ENCODE data around the gene NEIL3.
"Not testable (repeated sequence)": the region's sequence is repeated elsewhere in the genome, so short reads cannot be mapped to it uniquely, and the experiment has no call there.

Gene NEIL3

DNA sequence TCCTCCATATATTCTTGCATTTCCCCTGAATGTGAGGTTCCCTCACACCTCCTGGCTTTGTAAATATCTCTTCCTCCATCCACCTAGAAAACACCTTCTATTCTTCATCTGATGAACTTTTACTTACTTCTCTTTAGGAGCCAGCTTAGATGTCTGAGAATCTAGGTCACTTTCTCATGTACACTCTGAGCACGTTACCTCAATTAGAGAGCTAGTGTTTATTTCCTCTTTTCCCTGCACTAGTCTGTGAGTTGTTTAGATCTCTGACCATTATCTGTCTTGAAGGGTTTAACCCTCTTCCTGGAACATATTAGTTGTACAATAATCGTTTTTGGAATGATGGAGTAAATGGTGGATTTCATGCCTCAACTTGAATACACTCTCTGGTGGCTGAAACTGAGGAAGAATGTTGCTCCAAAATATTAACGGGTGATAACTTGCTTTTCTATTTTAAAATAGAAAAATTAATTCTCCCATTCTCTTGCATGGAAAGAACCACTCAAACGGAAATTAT, 8.5 kb upstream of the NEIL3 start:
- DNase-seq (ENCODE audit: low read depth) = no peak

DNA sequence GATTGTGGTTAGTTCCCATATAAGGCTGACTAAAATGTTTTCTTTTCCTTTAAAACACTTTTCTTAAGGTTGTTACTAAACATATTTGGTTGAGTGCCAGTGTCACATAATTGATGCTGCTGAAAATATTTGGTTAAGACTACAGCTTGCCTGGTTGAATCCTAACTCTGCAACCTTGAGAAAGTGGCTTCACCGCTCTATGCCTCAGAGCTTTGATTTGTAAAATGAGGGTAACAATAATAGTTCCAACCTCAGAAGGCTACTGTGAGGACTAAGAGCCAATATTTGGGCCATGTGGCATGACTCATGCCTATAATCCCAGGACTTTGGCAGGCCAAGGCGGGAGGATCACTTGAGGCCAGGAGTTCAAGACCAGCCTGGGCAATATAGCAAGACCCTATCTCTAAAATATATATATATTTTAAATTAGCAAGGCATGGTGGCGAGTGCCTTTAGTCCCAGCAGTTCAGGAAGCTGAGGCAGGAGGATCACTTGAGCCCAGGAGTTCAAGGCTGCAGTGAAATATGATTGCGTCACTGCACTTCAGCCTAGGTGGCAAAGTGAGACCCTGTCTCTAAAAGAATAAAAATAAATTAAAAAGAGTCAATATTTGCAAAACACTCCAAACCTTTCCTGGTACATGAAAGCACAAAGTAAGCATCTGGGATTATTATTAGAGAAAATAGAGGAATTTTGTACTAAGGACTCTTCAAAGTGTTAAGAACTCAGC, 7.1 kb upstream of the NEIL3 start:
- DNase-seq (ENCODE audit: low read depth) = no peak

DNA sequence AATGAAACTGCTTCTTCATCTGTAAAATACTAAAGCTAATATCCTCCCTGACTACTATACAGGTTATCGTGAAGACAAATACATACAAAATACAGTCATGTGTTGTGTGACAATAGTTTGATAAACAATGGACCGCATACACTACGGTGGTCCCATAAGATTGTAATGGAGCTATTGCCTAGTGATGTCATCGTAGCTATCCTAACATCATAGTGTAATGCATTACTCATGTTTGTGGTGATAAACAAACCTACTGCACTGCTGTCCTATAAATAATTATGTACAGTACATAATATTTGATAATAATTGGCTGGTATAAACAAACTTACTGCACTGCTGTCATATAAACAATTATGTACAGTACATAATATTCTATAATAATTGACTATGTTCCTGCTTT, 5.6 kb upstream of the NEIL3 start:
- no peak for DNase-seq (ENCODE audit: low read depth)

GRCh38 chr4:177304864-177305263, 4.8 kb upstream of the NEIL3 start:
- DNase-seq (ENCODE audit: low read depth) = not testable (repeated sequence)

DNA sequence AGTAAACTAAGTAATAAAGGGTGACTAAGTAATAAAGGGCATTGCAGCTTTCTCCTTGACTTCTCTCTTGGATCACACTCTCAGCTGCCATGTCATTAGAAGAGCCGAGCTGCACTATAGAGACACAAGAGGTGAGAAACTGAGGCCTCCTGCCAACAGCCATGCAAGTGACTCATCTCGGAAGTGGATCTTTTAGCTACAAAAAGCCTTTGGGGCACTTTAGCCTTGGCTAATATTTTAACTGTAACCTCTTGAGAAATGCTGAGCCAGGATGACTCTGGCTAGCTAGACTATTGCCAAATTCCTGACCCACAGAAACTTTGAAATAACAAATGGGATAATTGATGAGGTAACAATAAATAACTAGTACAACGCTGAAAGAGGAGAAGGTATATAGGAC, 1.5 kb upstream of the NEIL3 start:
- no peak for DNase-seq (ENCODE audit: low read depth)

DNA sequence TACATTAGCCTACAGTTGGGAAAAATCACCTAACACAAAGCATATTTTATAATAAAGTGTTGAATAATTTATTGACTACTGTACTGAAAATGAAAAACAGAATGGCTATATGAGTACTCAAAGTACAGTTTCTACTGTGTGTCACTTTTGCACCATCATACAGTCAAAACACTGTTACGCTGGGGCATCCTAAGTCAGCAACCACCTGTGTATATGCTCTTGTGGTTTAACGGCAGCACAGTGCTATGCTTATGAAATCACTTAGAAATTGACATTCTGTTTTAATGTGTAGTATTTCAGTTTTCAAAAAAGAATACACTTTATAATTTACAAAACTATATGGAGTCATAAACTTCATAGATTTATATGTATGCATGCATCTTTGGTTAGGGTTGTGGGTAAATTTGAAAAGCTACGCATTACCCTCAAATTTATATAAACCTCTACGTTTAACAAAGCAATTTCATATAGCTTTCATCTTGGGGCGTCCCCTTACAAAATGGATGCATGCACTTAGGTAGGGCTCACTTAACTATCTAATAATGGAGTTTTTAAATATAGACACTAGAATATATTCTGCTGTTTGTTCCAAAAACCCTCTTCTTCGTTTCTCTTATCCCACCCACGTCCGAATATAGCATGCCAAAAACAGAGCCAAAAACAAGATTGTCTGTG, 690 bp upstream of the NEIL3 start:
- no peak for DNase-seq (ENCODE audit: low read depth)

DNA sequence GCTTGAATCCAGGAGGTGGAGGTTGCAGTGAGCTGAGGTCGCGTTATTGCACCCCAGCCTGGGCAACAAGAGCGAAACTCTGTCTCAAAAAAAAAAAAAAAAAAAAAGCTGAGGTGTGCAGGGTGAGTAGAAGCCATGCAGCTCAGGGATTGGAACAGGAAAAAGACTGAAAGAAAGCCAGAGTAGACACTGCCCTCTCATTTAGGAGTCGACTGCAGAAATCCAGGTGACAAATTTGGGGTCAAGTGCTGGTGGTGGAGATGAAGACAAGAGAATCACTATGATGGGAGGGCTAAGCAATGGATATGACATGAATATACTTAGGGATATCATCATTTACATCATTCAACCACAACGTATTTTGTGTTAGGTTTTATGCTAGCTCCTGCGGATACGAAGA, 1.9 kb downstream of the NEIL3 start:
- no peak for DNase-seq (ENCODE audit: low read depth)

DNA sequence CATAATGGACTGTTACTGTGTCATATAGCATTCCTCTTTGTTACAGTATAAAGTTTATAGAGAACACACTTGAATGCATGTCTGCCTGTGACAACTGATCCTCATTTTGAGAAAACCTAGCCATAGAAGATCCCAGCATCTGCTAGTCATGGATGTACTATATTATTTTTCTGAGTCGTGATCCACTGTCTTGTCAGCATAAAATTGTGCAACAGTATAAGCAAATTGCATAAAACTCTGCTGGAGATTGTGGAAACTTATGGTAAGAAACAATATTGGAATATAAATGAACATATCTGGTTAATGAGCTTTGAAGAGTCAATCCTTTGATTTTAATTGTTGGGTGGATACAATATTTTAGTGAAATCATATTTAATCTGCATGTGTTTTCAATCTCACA, 3.6 kb downstream of the NEIL3 start:
- no peak for DNase-seq (ENCODE audit: low read depth)

GRCh38 chr4:177315767-177316464, 6.2 kb downstream of the NEIL3 start:
- no peak for DNase-seq (ENCODE audit: low read depth)

DNA sequence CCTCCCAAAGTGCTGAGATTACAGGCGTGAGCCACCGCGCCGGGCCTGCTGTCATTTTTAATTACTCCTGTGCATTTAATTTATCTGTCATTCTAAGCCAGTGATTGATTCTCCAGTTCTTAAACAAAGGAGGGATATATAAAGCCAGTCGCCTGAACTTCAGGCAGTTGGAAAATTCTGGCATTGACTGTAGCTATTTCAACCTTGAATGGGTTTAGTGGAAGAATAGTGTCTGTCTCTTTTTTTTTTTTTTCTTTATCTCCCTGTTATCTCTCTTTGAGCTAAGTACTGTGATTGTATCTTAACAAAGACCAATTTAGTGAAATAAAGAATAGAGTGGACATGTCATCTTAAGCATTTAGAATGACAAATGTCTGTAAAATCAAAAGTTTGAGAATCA, 11.0 kb downstream of the NEIL3 start:
- no peak for DNase-seq (ENCODE audit: low read depth)

DNA sequence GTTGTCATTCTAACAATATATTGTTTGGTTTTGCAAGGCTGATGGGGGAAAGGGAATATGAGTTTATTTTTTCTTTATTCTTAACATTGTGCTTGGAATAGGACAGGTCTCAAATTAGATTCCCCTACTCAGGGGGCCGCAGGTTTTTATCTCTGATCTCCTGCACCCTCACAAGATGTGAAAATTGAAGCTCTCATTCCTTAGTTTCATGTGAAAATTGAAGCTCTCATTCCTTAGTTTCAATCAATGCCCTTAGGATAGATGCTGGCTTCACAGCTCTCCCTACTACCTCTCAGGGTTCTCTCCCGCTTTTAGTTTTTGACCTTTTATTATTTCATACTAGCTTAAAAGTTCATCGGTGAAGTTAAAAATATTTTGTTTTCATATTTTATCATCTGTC, 12.0 kb downstream of the NEIL3 start:
- DNase-seq (ENCODE audit: low read depth) = no peak

DNA sequence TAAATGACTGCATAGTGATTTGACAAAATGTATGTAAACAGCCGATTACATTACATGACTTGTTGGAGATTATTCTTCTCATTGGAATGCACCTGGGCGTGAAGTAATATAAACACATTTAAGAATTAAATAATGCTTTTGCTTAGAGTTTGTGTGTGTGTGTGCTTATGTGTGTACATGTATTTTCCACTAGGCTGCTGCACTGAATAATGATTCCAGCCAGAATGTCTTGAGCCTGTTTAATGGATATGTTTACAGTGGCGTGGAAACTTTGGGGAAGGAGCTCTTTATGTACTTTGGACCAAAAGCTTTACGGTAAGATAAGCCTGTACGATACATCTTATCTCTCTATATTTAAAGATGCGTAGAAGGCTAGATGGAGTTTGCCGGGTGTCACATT, 12.6 kb downstream of the NEIL3 start:
- no peak for DNase-seq (ENCODE audit: low read depth)

DNA sequence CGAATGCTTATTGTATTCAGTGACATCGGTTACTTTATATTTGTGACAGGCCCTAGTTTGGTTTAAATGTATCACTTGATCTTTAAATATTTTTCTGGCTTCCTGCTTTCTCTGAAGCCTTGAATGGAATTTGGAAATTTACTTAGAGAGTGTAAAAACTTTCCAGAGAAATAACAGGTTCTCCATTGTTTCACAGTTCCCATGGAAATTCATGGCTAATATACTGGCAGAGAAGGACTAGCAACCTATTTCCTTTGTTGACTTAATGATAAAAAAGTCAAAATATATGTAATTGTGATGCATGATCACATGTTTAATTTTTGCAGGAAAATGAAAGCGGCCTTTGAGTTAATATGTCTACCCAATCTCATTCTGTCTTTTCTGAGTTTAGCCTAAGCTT, 13.2 kb downstream of the NEIL3 start:
- no peak for DNase-seq (ENCODE audit: low read depth)

DNA sequence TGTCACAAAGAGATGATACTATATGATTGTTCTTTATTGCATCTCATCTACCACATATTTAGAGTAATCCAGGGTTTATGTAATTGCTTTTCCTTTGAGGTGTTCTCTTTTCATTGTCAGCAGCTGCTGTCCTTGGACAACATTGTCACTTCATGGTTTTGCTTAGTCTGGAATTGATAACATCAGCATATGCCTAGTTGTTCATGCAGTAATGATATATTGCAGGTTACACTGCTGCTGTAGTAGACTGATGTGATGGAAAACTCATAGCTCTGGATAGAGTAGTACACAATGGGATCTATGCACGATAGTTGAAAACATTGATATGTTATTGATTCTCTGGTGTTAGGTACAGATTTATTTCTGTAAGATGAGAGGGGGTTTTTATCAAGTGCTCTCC, 13.7 kb downstream of the NEIL3 start:
- DNase-seq (ENCODE audit: low read depth) = no peak

DNA sequence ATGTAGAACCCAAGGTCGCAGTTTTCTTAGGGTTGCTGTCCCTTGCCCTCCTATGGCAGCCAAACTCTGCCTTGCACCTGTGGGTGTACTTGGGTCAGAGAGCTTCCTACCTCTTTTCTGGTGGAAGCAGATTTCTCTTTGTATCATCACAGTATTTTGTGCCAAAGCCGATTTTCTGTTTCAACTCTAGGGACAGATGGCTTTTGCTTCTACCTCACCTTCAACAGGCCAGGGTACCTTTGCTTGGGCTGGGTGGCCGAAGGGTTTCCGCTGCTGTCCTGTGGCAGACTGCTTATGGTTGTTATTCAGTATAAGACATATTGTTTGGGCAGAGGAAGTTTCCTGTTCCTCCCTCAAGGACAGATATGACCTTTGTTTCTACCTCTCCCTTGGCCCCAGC, 22.4 kb downstream of the NEIL3 start:
- DNase-seq (ENCODE audit: low read depth) = no peak

GRCh38 chr4:177339477-177340374, 30.1 kb downstream of the NEIL3 start:
- DNase-seq (ENCODE audit: low read depth) = peak; percentile 14

GRCh38 chr4:177348348-177348747, 38.7 kb downstream of the NEIL3 start:
- DNase-seq (ENCODE audit: low read depth) = no peak

- no peak for DNase-seq (ENCODE audit: low read depth)
These were observed 39.5 kb downstream of the NEIL3 start for GRCh38 chr4:177349191-177349590.

DNA sequence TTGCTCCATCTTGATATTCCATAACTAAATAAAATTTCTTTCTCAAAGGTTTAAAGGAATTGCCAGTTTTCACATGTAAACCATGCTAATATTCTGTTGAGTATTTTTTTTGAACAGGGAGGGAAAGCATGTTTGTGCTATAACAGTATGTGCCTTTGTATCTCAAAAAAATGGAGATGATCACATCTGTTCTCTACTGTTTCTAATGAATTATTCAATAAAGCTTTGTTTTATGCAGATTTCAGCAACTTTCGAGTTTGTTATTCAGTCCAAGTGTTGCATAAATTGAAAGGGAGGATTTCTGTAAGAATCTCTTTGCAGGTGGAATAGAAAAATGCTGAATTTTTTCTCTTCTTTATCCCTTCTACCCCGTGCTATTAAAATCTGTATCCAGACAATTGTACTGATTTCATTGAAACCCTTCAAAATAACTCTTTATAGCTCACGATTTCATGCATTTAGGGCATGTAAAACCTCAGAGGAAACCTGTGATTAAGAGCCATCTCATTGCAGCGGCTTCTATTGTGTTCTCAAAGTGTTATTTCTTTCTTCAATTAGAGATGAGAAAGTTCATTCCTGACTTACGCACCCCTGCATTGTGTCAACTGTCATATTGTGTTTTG, 42.1 kb downstream of the NEIL3 start:
- no peak for DNase-seq (ENCODE audit: low read depth)

DNA sequence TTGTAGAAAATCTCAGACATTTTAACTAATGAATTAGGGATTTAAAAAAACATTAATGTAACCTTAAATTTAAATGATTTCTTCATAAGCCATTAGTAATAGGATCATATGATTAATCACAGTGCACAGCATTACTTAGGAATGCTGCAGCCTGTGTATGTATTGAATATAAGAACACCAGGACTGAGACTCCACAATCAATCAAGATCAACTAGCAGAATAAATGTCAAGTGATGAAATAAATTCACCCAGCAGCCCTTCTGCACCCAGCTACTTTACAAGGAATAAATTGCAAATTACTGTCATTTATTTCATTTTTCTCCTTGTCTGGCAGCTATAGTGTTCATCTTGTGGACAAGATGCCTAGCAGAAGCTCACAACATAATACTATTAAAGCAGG, 46.5 kb downstream of the NEIL3 start:
- no peak for DNase-seq (ENCODE audit: low read depth)

GRCh38 chr4:177356921-177357320, 47.2 kb downstream of the NEIL3 start:
- no peak for DNase-seq (ENCODE audit: low read depth)

DNA sequence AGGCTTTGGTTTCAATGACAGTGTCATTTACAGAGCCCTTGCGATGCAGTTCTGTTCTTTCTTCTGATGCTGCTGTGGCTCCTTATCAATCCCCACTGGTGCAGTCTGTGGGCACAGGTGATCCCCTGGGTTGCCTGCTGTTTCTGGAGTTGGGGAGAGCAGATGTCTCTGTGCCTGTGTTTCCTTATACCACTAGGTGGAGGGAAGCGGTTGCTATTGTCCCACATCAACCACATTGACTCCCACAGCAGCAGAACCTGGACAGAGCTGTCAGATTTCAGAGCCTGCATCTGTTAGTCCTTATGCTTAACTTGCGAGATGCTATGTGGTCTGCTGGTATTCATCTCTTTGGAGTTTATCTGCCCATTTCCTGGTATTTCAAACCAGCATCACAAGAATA, 57.7 kb downstream of the NEIL3 start:
- no peak for DNase-seq (ENCODE audit: low read depth)
